Measurements from ENCODE around the gene FAM72C. TPM values are rescaled to one million over a fixed set of nuclear protein-coding genes. Genes with fewer than 3 reads are reported as not detected.
"Not testable (repeated sequence)": the region's sequence is repeated elsewhere in the genome, so short reads cannot be mapped to it uniquely, and the experiment has no call there.

The FAM72C gene
- total and polyA plus RNA-seq, 4 donors = 0.09 to 1.5 (median 0.33) TPM

GRCh38 chr1:143965860-143966259 is 5.9 kb downstream of the FAM72C start:
- H3K27me3 ChIP-seq (ENCODE audit: control insufficient read depth in 3 of 3, insufficient read depth in 3 of 3, low read length in 2 of 3); DNase-seq; H3K9ac ChIP-seq (ENCODE audit: insufficient read depth in 1 of 2, low read length in 2 of 2); H3K4me3 ChIP-seq; H3K9me3 ChIP-seq (ENCODE audit: control insufficient read depth in 4 of 4, insufficient read depth in 3 of 4, low read length in 3 of 4); H3K4me1 ChIP-seq (ENCODE audit: control insufficient read depth in 5 of 5, insufficient read depth in 5 of 5, low read length in 5 of 5); ATAC-seq (ENCODE audit: insufficient read depth, low FRiP score); H3K36me3 ChIP-seq (ENCODE audit: control insufficient read depth in 4 of 4, insufficient read depth in 4 of 4, low read length in 4 of 4); H3K27ac ChIP-seq (ENCODE audit: low read depth in 1 of 2, low read length in 1 of 2): not testable (repeated sequence)
- WGBS, 2 donors = no CpG with 5 or more reads among the region's 1 CpG

- WGBS, 2 donors = no CpG with 5 or more reads among the region's 2 CpGs
- not testable (repeated sequence) for H3K27ac ChIP-seq (ENCODE audit: low read depth in 1 of 2, low read length in 1 of 2); H3K9ac ChIP-seq (ENCODE audit: insufficient read depth in 1 of 2, low read length in 2 of 2); H3K4me3 ChIP-seq; H3K4me1 ChIP-seq (ENCODE audit: control insufficient read depth in 5 of 5, insufficient read depth in 5 of 5, low read length in 5 of 5); H3K27me3 ChIP-seq (ENCODE audit: control insufficient read depth in 3 of 3, insufficient read depth in 3 of 3, low read length in 2 of 3); H3K36me3 ChIP-seq (ENCODE audit: control insufficient read depth in 4 of 4, insufficient read depth in 4 of 4, low read length in 4 of 4); DNase-seq; ATAC-seq (ENCODE audit: insufficient read depth, low FRiP score); H3K9me3 ChIP-seq (ENCODE audit: control insufficient read depth in 4 of 4, insufficient read depth in 3 of 4, low read length in 3 of 4)
Measured at GRCh38 chr1:143964294-143964693, 7.5 kb downstream of the FAM72C start.

- DNase-seq; ATAC-seq (ENCODE audit: insufficient read depth, low FRiP score); H3K9ac ChIP-seq (ENCODE audit: insufficient read depth in 1 of 2, low read length in 2 of 2); H3K27me3 ChIP-seq (ENCODE audit: control insufficient read depth in 3 of 3, insufficient read depth in 3 of 3, low read length in 2 of 3); H3K9me3 ChIP-seq (ENCODE audit: control insufficient read depth in 4 of 4, insufficient read depth in 3 of 4, low read length in 3 of 4); H3K4me1 ChIP-seq (ENCODE audit: control insufficient read depth in 5 of 5, insufficient read depth in 5 of 5, low read length in 5 of 5); H3K36me3 ChIP-seq (ENCODE audit: control insufficient read depth in 4 of 4, insufficient read depth in 4 of 4, low read length in 4 of 4); H3K4me3 ChIP-seq; H3K27ac ChIP-seq (ENCODE audit: low read depth in 1 of 2, low read length in 1 of 2): not testable (repeated sequence)
- WGBS, 2 donors = no CpG with 5 or more reads among the region's 3 CpGs
Measured at GRCh38 chr1:143955930-143956329, 15.9 kb downstream of the FAM72C start.

- H3K4me1 ChIP-seq (ENCODE audit: control insufficient read depth in 5 of 5, insufficient read depth in 5 of 5, low read length in 5 of 5); H3K27ac ChIP-seq (ENCODE audit: low read depth in 1 of 2, low read length in 1 of 2); H3K36me3 ChIP-seq (ENCODE audit: control insufficient read depth in 4 of 4, insufficient read depth in 4 of 4, low read length in 4 of 4); H3K4me3 ChIP-seq; H3K27me3 ChIP-seq (ENCODE audit: control insufficient read depth in 3 of 3, insufficient read depth in 3 of 3, low read length in 2 of 3); ATAC-seq (ENCODE audit: insufficient read depth, low FRiP score); DNase-seq; H3K9me3 ChIP-seq (ENCODE audit: control insufficient read depth in 4 of 4, insufficient read depth in 3 of 4, low read length in 3 of 4); H3K9ac ChIP-seq (ENCODE audit: insufficient read depth in 1 of 2, low read length in 2 of 2): not testable (repeated sequence)
- no CpG with 5 or more reads among the region's 1 CpG for WGBS, 2 donors
Measured at GRCh38 chr1:143952913-143953312, 18.9 kb downstream of the FAM72C start.

DNA sequence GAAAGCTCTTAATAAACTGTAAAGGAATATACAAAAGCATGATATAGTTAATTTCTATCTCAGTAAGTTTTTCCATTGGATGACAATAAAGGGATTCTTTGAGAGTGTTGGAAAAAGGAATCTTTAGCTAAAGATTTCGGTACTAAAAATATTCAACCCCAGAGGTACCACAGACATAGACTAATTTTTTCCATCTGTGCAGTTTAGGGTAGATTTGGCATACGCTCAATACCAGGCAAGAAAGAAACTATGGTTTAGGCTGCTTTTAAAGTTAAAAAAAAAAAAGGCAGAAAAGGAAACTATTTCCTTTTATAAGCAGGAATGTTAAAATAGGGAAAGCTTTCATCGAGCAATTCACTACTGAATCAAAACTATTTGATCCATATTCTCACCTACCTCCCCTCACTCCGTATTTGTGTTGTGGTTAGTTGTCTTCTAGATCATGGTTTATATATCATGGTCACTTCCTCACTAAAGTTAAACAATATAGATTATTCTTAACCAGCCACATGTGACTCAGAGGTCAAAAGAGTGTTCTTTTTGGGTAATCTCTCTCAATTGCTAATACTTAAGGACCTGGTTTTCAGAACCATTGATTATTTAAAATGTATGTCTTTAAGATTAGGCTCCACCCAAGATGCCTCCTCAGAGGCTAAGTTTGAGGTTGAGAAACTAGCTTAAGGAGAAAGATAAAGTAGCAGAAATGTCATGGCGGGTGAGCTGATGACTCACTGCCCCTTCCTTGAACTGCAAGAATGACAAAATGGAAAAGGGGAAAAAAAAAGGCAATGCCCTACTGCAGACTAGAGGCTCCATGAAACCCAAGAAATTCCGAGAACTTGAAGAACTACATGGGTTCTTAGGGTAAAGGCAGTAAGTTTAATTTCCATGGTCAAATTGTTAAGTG is 20.0 kb downstream of the FAM72C start:
- ATAC-seq (ENCODE audit: insufficient read depth, low FRiP score) = peak; percentile 65

DNA sequence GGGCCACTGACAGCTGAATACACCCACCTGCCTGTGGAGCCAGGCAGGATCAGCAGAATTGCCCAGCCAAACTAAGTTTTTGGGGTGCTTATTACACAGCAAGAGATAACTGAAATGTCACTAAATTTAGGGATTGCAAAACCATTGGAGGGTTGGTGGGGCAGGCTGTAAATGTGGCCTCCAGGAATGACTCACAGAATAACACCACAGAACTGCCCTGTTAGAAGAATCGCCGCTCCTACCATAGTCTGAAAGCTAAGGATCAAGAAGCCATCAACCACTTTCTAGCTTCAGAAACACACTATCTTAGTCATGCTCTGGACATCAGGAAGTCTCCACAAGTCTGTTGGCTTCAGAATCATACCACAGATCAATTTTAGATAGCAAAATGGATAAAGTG is 24.0 kb downstream of the FAM72C start:
- not testable (repeated sequence) for ATAC-seq (ENCODE audit: insufficient read depth, low FRiP score); H3K27me3 ChIP-seq (ENCODE audit: control insufficient read depth in 3 of 3, insufficient read depth in 3 of 3, low read length in 2 of 3)
- no CpG with 5 or more reads among the region's 2 CpGs for WGBS, 2 donors

More for the DNA sequence above, 20.0 kb downstream of the FAM72C start:
- H3K9me3 ChIP-seq (ENCODE audit: control insufficient read depth in 4 of 4, insufficient read depth in 3 of 4, low read length in 3 of 4); H3K4me1 ChIP-seq (ENCODE audit: control insufficient read depth in 5 of 5, insufficient read depth in 5 of 5, low read length in 5 of 5); H3K27me3 ChIP-seq (ENCODE audit: control insufficient read depth in 3 of 3, insufficient read depth in 3 of 3, low read length in 2 of 3); H3K4me3 ChIP-seq; DNase-seq; H3K9ac ChIP-seq (ENCODE audit: insufficient read depth in 1 of 2, low read length in 2 of 2); H3K36me3 ChIP-seq (ENCODE audit: control insufficient read depth in 4 of 4, insufficient read depth in 4 of 4, low read length in 4 of 4); H3K27ac ChIP-seq (ENCODE audit: low read depth in 1 of 2, low read length in 1 of 2): not testable (repeated sequence)
- no CpG with 5 or more reads among the region's 6 CpGs for WGBS, 2 donors

DNA sequence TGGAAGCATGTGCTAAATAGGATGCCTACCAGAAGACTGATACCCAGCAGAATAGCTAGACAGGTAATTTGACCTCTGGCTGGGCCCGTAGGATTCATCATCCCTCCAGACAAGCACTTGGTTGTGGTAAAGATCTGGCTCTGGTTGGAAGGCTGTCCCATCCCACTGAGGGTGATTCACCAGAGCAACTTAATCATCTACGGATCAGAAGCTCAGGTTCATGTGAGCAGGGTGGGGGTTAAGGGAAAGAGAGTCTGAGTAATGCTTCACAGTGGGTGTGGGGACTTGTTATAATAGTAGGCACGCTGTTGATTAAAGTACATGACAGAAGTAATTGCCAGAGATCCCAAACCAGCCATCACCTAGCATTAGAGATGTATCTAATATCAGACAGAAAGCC is 26.5 kb downstream of the FAM72C start:
- no CpG with 5 or more reads among the region's 3 CpGs for WGBS, 2 donors
- not testable (repeated sequence) for H3K27me3 ChIP-seq (ENCODE audit: control insufficient read depth in 3 of 3, insufficient read depth in 3 of 3, low read length in 2 of 3); H3K4me3 ChIP-seq; H3K9ac ChIP-seq (ENCODE audit: insufficient read depth in 1 of 2, low read length in 2 of 2); H3K27ac ChIP-seq (ENCODE audit: low read depth in 1 of 2, low read length in 1 of 2); H3K9me3 ChIP-seq (ENCODE audit: control insufficient read depth in 4 of 4, insufficient read depth in 3 of 4, low read length in 3 of 4); H3K4me1 ChIP-seq (ENCODE audit: control insufficient read depth in 5 of 5, insufficient read depth in 5 of 5, low read length in 5 of 5); ATAC-seq (ENCODE audit: insufficient read depth, low FRiP score); H3K36me3 ChIP-seq (ENCODE audit: control insufficient read depth in 4 of 4, insufficient read depth in 4 of 4, low read length in 4 of 4); DNase-seq

More for the DNA sequence above, 24.0 kb downstream of the FAM72C start:
- H3K4me3 ChIP-seq; DNase-seq; H3K36me3 ChIP-seq (ENCODE audit: control insufficient read depth in 4 of 4, insufficient read depth in 4 of 4, low read length in 4 of 4); H3K27ac ChIP-seq (ENCODE audit: low read depth in 1 of 2, low read length in 1 of 2); H3K9ac ChIP-seq (ENCODE audit: insufficient read depth in 1 of 2, low read length in 2 of 2); H3K9me3 ChIP-seq (ENCODE audit: control insufficient read depth in 4 of 4, insufficient read depth in 3 of 4, low read length in 3 of 4); H3K4me1 ChIP-seq (ENCODE audit: control insufficient read depth in 5 of 5, insufficient read depth in 5 of 5, low read length in 5 of 5): not testable (repeated sequence)

DNA sequence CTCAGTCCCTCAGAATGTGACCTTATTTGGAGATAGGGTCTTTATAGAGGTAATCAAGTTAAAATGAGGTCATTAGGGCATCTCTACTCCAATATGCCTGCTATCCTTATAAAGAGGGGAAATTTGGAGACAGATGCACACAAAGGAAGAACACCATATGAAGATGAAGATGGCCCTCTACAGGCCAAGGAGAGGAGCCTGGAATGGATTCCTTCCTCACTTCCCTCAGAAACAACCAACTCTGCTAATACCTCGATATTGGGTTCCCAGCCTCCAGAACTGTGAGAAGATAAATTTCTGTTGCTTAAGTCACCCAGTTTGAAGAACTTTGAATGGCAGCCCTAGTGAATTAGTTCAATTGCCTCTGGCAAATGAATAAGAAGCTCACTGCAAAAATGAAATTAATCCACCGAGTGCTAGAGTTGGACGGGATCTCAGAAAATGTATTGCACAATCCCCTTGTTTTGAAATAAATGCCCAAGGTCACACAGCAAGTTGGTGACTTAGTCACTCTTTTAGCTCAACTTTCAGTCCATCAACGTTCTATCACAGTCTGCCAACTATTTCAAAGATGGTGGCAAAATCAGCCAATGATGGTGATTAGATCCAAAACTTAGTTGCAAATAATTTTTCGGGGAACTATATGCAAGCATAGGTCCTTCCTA is 27.1 kb downstream of the FAM72C start:
- DNase-seq = not testable (repeated sequence)
- peak; percentile 43 for ATAC-seq (ENCODE audit: insufficient read depth, low FRiP score)
- no CpG with 5 or more reads among the region's 5 CpGs for WGBS, 2 donors

More for the DNA sequence above, 27.1 kb downstream of the FAM72C start:
- H3K4me1 ChIP-seq (ENCODE audit: control insufficient read depth in 5 of 5, insufficient read depth in 5 of 5, low read length in 5 of 5); H3K36me3 ChIP-seq (ENCODE audit: control insufficient read depth in 4 of 4, insufficient read depth in 4 of 4, low read length in 4 of 4); H3K9me3 ChIP-seq (ENCODE audit: control insufficient read depth in 4 of 4, insufficient read depth in 3 of 4, low read length in 3 of 4); H3K27me3 ChIP-seq (ENCODE audit: control insufficient read depth in 3 of 3, insufficient read depth in 3 of 3, low read length in 2 of 3); H3K27ac ChIP-seq (ENCODE audit: low read depth in 1 of 2, low read length in 1 of 2); H3K9ac ChIP-seq (ENCODE audit: insufficient read depth in 1 of 2, low read length in 2 of 2); H3K4me3 ChIP-seq: not testable (repeated sequence)
